Gastrocnemius medialis (tissue), 4 donors: Measurements from ENCODE around the gene SSTR5. TPM values are rescaled to one million over a fixed set of nuclear protein-coding genes. Genes with fewer than 3 reads are reported as not detected.

Source experiments
- ATAC-seq, 2 donors: fragments of 150-250 bp; one replicate each; pipeline ENCODE4 v1.9.1; 2016
- DNase-seq, 2 donors: peaks; one replicate each; pipeline ENCODE4 v3.0.0-alpha.2; 2019
- H3K27ac ChIP-seq, 4 donors: fragments of 200-600 bp; sonication (generic); 1 replicate in 1 of 4; 2 replicates in 3 of 4; pipeline ENCODE4 v1.5.1; 2016 to 2018; ENCODE audit warnings: mild to moderate bottlenecking in 2 of 4, moderate library complexity in 1 of 4
- H3K27me3 ChIP-seq, 3 donors: fragments of 200-600 bp; sonication (generic) in 2 of 3; 1 replicate in 1 of 3; 2 replicates in 2 of 3; pipeline versions ENCODE4 v1.5.1 to v1.6.0; 2016 to 2019; ENCODE audit warnings: mild to moderate bottlenecking in 1 of 3, moderate library complexity in 1 of 3
- H3K36me3 ChIP-seq, 2 donors: fragments of 200-600 bp; sonication (generic) in 1 of 2; one replicate each; pipeline ENCODE4 v1.5.1; 2017 to 2018
- H3K4me1 ChIP-seq, 2 donors: fragments of 200-600 bp; sonication (generic) in 1 of 2; one replicate each; pipeline ENCODE4 v1.5.1; 2016 to 2017; ENCODE audit warnings: mild to moderate bottlenecking in 2 of 2
- H3K4me3 ChIP-seq, 4 donors: fragments of 200-600 bp; sonication (generic) in 3 of 4; 1 replicate in 1 of 4; 2 replicates in 3 of 4; pipeline ENCODE4 v1.5.1; 2016 to 2019; ENCODE audit warnings: mild to moderate bottlenecking in 2 of 4
- H3K9me3 ChIP-seq, 3 donors: fragments of 200-600 bp; sonication (generic) in 2 of 3; 1 replicate in 1 of 3; 2 replicates in 2 of 3; pipeline ENCODE4 v1.5.1; 2016 to 2019
- CTCF ChIP-seq, 5 experiments: fragments of 450-650 bp in 3 of 5; fragments of 200-600 bp in 2 of 5; sonication (generic) in 2 of 5; IDR thresholded peaks in 4 of 5; conservative IDR thresholded peaks in 1 of 5; 1 replicate in 4 of 5; 2 replicates in 1 of 5; pipeline ENCODE4 v1.5.1; 2016 to 2019; ENCODE audit warnings: antibody characterized with exemption in 5 of 5, mild to moderate bottlenecking in 3 of 5, moderate library complexity in 3 of 5
- POLR2A ChIP-seq, 2 donors: fragments of 450-650 bp; IDR thresholded peaks; one replicate each; pipeline ENCODE4 v1.6.1; 2017; ENCODE audit warnings: antibody characterized with exemption in 2 of 2, mild to moderate bottlenecking in 2 of 2, moderate library complexity in 2 of 2
- in situ Hi-C, 4 donors: fragments of 200-750 bp; cut with MboI; loops; one replicate each; pipeline versions ENCODE4 v1.15.0 to v1.8.0; 2017; ENCODE audit warnings: low sequenced_read_pairs in 4 of 4
- intact Hi-C: fragments of 100-400 bp; cut with DNase I; formaldehyde crosslinking; loops from one replicate; pipeline ENCODE4 v1.15.1; 2023; ENCODE audit warnings: low total_unique reads
- total RNA-seq, 4 donors: library from RNA; depleted of rRNA; stranded (reverse); fragments of >200 nt; gene quantifications; one replicate each; pipeline versions ENCODE4 v1.1.0 to v1.2.3, GENCODE V29; 2016

SSTR5 gene
- total RNA-seq, 4 donors from 2014 or later = 0.24 to 1.3 (median 0.33) TPM; not detected in 1

GRCh38 chr16:1061769-1062505, 10.6 kb upstream of the SSTR5 start:
- Histone ChIP-seq H3K27me3 (peaks cover 15 to 40% (median 30%) of the 10 kb centered on the region in 3 donors), H3K9me3 (no peaks in the 10 kb centered on the region), H3K27ac (no peak overlapping the region), H3K36me3 (no peaks in the 10 kb centered on the region), H3K4me1 (no peaks in the 10 kb centered on the region), H3K4me3 (no peak overlapping the region)
- TF ChIP-seq CTCF (IDR thresholded peaks at IDR 0.05 in 4 of 5, conservative IDR thresholded peaks at IDR 0.05 in 1 of 5) = no peak
- TF ChIP-seq POLR2A (IDR thresholded peaks at IDR 0.05) = no peak
- in situ Hi-C loops = loop anchor here in 1 of 4 donors (25.0 kb wide), 1 partner anchor 250 kb away; the partner anchor contains the start of gene GNG13
- no peak for ATAC-seq
- no peak for DNase-seq
- intact Hi-C loops = no loop called here

GRCh38 chr16:1062895-1063294, 9.7 kb upstream of the SSTR5 start:
- Histone ChIP-seq H3K36me3 (no peaks in the 10 kb centered on the region), H3K4me1 (no peaks in the 10 kb centered on the region), H3K27ac (no peak overlapping the region), H3K27me3 (peaks cover 22 to 44% (median 25%) of the 10 kb centered on the region in 3 donors), H3K4me3 (no peak overlapping the region), H3K9me3 (no peaks in the 10 kb centered on the region)
- ATAC-seq = no peak
- intact Hi-C loops = no loop called here
- TF ChIP-seq POLR2A (IDR thresholded peaks at IDR 0.05) (no peak), CTCF (IDR thresholded peaks at IDR 0.05 in 4 of 5, conservative IDR thresholded peaks at IDR 0.05 in 1 of 5) (no peak)
- in situ Hi-C loops = loop anchor here in 1 of 4 donors (25.0 kb wide), 1 partner anchor 251 kb away; the partner anchor contains the start of gene GNG13
- no peak for DNase-seq

- Histone ChIP-seq H3K36me3 (no peaks in the 10 kb centered on the region), H3K27ac (no peak overlapping the region), H3K9me3 (no peaks in the 10 kb centered on the region), H3K27me3 (peaks cover 29 to 48% (median 32%) of the 10 kb centered on the region in 3 donors), H3K4me1 (no peaks in the 10 kb centered on the region), H3K4me3 (no peak overlapping the region)
- in situ Hi-C loops (loop anchor here in 1 of 4 donors (25.0 kb wide), 1 partner anchor 251 kb away; the partner anchor contains the start of gene GNG13), intact Hi-C loops (no loop called here)
- ATAC-seq (no peak), DNase-seq (no peak)
- TF ChIP-seq POLR2A (IDR thresholded peaks at IDR 0.05) (no peak), CTCF (IDR thresholded peaks at IDR 0.05 in 4 of 5, conservative IDR thresholded peaks at IDR 0.05 in 1 of 5) (no peak)
These were observed 8.8 kb upstream of the SSTR5 start for GRCh38 chr16:1063728-1064127.

GRCh38 chr16:1065469-1066128, 6.9 kb upstream of the SSTR5 start:
- Histone ChIP-seq H3K9me3 (no peaks in the 10 kb centered on the region), H3K4me3 (no peak overlapping the region), H3K27me3 (peaks cover 48 to 66% (median 51%) of the 10 kb centered on the region in 3 donors), H3K4me1 (no peaks in the 10 kb centered on the region), H3K27ac (no peak overlapping the region), H3K36me3 (no peaks in the 10 kb centered on the region)
- intact Hi-C loops = no loop called here
- ATAC-seq (no peak), DNase-seq (no peak)
- in situ Hi-C loops = loop anchor here in 1 of 4 donors (25.0 kb wide), 1 partner anchor 253 kb away; the partner anchor contains the start of gene GNG13
- no peak for TF ChIP-seq POLR2A (IDR thresholded peaks at IDR 0.05)
- TF ChIP-seq CTCF (IDR thresholded peaks at IDR 0.05 in 4 of 5, conservative IDR thresholded peaks at IDR 0.05 in 1 of 5) = no peak
